WI38 (cell line): Measurements from ENCODE around the gene ZBTB20.

Source experiments
- H3K4me3 ChIP-seq: 2 replicates; pipeline ENCODE4 v1.5.1; 2011; ENCODE audit warnings: low read depth, mild to moderate bottlenecking, control low read depth, low read length
- TF ChIP-seq, protein P1 (sequence below): IDR thresholded peaks from 2 replicates; pipeline ENCODE4 v1.5.1; 2012; ENCODE audit warnings: low read depth, mild to moderate bottlenecking, control low read depth, low read length

The ZBTB20 gene

DNA sequence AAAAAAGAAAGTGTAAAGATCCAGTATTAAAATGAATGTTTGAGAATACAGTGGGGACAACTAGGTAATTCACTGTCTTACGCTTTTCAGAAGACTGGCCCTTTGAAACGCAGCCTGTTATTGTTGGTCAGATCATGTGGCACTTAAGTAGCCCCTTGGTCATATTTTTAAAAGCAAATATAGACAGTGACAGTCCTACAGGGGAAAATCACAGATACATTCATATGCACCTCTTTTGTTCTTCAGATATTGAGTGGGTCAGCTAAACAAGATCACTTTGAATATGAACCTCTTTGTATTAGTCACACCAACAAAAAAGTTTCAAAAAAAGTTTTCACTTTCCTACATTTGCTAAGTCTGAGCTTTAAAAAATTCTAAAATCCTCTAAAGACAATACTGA, 817.3 kb downstream of the ZBTB20 start:
- TF ChIP-seq, protein P1, sequence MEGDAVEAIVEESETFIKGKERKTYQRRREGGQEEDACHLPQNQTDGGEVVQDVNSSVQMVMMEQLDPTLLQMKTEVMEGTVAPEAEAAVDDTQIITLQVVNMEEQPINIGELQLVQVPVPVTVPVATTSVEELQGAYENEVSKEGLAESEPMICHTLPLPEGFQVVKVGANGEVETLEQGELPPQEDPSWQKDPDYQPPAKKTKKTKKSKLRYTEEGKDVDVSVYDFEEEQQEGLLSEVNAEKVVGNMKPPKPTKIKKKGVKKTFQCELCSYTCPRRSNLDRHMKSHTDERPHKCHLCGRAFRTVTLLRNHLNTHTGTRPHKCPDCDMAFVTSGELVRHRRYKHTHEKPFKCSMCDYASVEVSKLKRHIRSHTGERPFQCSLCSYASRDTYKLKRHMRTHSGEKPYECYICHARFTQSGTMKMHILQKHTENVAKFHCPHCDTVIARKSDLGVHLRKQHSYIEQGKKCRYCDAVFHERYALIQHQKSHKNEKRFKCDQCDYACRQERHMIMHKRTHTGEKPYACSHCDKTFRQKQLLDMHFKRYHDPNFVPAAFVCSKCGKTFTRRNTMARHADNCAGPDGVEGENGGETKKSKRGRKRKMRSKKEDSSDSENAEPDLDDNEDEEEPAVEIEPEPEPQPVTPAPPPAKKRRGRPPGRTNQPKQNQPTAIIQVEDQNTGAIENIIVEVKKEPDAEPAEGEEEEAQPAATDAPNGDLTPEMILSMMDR = no peak
- H3K4me3 ChIP-seq = no peak overlapping the region

DNA sequence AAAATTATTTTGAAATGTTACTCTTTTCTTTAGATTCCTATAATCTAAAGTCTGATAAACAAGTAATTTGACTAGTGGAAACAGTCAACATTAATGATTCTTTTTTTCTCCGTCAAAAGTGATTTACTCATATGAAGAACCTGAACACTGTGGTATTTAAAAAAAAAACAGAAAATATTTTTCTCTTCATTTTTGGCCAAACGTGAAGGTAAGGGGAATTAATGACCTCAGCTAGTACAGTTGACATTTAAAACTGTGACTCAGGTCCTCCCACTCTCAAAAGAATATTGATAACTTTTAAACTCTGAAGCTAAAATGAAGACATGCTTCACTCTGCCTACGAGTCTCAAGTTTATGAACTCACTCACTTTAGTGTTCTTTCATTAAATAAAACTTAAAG, 818.7 kb downstream of the ZBTB20 start:
- TF ChIP-seq, protein P1 = no peak
- no peak overlapping the region for H3K4me3 ChIP-seq

DNA sequence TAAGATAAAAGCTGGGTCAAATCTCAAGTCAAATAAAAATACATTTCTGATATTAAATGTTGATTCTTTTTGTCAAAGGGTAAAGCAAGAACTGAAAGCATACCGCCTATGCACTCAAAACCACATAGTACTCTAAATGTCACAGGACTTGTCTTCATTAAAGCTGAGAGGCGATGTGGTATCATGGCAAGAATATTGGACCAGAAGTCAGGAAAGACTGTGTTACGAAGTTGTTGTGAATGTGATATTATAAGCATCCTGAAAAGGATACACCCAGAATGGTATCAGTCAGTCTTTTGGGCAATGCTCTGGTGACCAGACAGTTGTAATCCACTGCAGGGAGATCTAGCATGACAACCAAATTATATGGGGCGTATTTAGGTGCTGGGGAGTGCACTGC, 819.4 kb downstream of the ZBTB20 start:
- TF ChIP-seq, protein P1 = no peak
- H3K4me3 ChIP-seq = no peak overlapping the region

DNA sequence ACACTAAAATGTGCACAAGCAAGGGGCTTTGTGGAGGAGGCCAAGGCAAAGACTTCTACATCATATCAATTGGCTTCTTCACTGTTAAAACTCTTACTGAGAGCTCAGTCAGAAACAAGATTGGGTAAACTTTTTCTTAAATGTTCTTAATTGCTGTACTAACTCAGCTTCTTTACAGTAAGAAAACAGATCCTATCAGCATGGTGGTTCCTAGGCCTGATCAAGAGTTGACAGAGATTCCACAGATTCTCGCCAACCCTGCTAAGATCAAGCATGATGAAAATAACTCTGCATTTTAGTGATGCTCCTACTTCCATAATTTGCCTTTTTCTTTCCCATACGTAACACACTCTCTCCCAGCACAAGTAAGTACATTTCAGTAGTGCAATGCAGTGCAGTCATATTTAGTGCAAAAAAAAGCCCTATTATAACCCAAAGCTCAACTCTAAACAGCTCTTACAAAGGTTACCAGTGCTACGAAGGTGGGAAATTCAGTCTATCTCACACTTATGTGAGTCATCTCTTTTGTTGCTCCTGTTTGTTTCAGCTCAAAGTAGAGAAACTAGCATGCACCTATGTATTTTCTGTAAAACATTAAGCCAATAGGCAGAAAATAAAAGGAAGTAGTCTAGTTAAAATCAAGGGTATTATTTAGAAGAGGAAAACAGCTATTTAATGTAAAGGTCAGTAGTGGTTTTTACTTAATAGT, 823.4 kb downstream of the ZBTB20 start:
- H3K4me3 ChIP-seq = no peak overlapping the region
- TF ChIP-seq, protein P1 = no peak

DNA sequence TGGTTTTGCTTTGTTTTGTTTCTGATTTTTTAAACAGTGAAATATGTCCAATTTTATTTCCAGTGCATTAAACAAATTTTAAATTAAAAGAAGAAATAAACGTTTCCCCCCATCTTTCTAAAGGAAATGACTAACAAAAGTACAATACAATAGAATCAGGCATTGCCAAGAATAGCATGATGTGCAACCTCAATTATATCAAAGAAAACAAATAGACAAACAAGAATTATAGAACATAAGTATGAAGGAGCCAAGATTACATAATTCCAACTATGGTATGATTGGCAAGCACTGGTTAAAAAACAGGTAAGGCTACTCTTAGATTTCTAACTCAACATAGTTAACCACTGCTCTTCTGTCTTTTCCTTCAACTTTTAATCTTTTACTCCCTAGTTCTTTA, 826.8 kb downstream of the ZBTB20 start:
- H3K4me3 ChIP-seq = no peak overlapping the region
- TF ChIP-seq, protein P1 = no peak

DNA sequence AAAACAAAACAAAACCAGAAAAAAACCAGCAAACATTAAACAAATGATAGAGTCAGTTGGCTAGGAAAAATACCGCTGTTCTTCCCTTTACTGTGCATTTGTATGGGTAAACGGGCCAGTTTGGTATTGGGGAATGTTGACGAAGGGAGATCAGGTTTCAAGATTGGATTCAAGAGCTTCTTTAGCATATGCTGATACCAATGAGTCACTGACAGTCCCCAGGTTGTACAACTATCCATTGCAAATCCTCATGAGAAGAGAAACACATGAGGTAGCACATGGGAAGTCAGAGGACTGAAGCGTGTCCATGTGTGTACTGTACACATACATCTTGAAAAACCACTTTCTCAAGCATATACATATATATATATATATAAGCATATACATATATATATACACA, 827.6 kb downstream of the ZBTB20 start:
- no peak overlapping the region for H3K4me3 ChIP-seq
- TF ChIP-seq, protein P1 = no peak

DNA sequence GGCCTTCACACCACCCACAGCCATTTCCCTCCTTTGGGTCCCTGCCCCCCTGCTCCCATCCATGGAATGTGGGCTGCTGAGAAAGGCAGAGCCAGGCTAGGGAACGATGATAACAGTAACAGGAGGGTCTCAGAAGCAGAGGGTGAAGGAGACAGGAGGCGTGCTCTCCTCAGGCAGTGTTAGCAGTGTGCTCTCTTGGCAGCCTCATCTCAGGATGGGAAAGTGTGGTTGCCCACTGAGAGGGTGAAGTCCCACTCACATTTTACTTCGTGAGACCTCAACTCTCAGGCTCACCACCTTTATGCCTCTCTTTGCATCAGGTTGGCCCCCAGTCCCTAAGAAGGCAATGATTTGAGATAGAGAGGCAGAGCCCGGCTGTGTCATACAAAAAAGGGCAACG, 828.8 kb downstream of the ZBTB20 start:
- TF ChIP-seq, protein P1 = no peak
- H3K4me3 ChIP-seq = no peak overlapping the region
